K562 (cell line): Measurements from ENCODE around the gene AGAP3. TPM values are rescaled to one million over a fixed set of nuclear protein-coding genes. Genes with fewer than 3 reads are reported as not detected.
A peak's percentile ranks its signal among the peaks of the same experiment; 100 is the strongest.

Experiments used
- CHD7 ChIP-seq: fragments of 200-600 bp; sonication (generic); IDR thresholded peaks from one replicate; pipeline ENCODE4 v1.6.1; 2012; ENCODE audit warnings: mild to moderate bottlenecking, low read depth, low read length, inconsistent platforms
- KDM2B ChIP-seq: fragments of 250-450 bp; sonication (Bioruptor Pico); IDR thresholded peaks from 2 replicates; pipeline ENCODE4 v1.8.0; 2021; ENCODE audit warnings: mild to moderate bottlenecking, moderate library complexity
- MXI1 ChIP-seq: IDR thresholded peaks from 2 replicates; pipeline ENCODE4 v1.6.1; 2011; ENCODE audit warnings: low read depth, mild to moderate bottlenecking, improper control_type of control experiment, low read length
- STAG1 ChIP-seq: sonication (generic); formaldehyde crosslinking; IDR thresholded peaks from 2 replicates; pipeline ENCODE4 v1.5.0; 2020; ENCODE audit warnings: missing genetic modification reagents, borderline replicate concordance
- ZBTB7A ChIP-seq: IDR thresholded peaks from 2 replicates; pipeline ENCODE4 v1.6.1; 2011; ENCODE audit warnings: low read depth, mild to moderate bottlenecking, low read length, moderate library complexity, borderline replicate concordance; ENCODE audit not compliant: control insufficient read depth
- ZFPM2 ChIP-seq: fragments of 250-450 bp; sonication (Bioruptor Pico); IDR thresholded peaks from 2 replicates; pipeline ENCODE4 v1.5.1; 2022; ENCODE audit warnings: mild to moderate bottlenecking
- polyA plus RNA-seq, 8 experiments: library from polyadenylated mRNA; depleted of rRNA in 4 of 8; stranded (reverse) in 5 of 8; unstranded in 3 of 8; fragments of >200 nt; fragmentation: Nextera tagmentation in 2 of 8; fragmentation: Illumina TruSeq in 1 of 8; extraction: Ambion mirVana in 2 of 8; extraction: Trizol in 1 of 8; gene quantifications; 2 replicates each; pipeline versions ENCODE4 v1.2.1 to v1.2.3, GENCODE V29; 2011 to 2014; ENCODE audit warnings: inconsistent platforms in 1 of 8, missing spikeins in 1 of 8
- total RNA-seq, 7 experiments: library from RNA; depleted of rRNA in 6 of 7; stranded (reverse); fragments of >200 nt in 6 of 7; fragmentation: Illumina TruSeq in 2 of 7; extraction: Trizol in 2 of 7; gene quantifications; 2 replicates each; pipeline versions ENCODE4 v1.2.1 to v1.2.3, GENCODE V29; 2011 to 2021; ENCODE audit warnings: low replicate concordance in 1 of 7
- TF ChIP-seq, protein P1 (sequence below): fragments of 250-450 bp; sonication (Bioruptor Pico); IDR thresholded peaks from 2 replicates; pipeline ENCODE4 v1.8.0; 2021; ENCODE audit warnings: moderate library complexity, mild to moderate bottlenecking, inconsistent platforms
- TF ChIP-seq, protein P2 (sequence below): fragments of 450-650 bp; IDR thresholded peaks from 2 replicates; pipeline ENCODE4 v1.6.1; 2018; ENCODE audit not compliant: partially characterized antibody

The AGAP3 gene
- total and polyA plus RNA-seq, 9 of the 15 experiments (the other 6 are each of a cell fraction or from before 2014, with no cell fraction given), result 3.4 to 208 (median 62.2) TPM

- TF ChIP-seq CHD7 (no peak), ZBTB7A (peak; percentile 75), KDM2B (0 out of 2 replicates have a peak, but pooled peaks have one; percentile 16), MXI1 (peak; percentile 3; the same call in 1 of the 2 replicates), STAG1 (peak; percentile 25; the same call in 1 of the 2 replicates), ZFPM2 (CRISPR knock-in tag) (peak; percentile 59; the same call in 1 of the 2 replicates)
- TF ChIP-seq, protein P1, sequence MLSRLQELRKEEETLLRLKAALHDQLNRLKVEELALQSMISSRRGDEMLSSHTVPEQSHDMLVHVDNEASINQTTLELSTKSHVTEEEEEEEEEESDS (CRISPR knock-in tag), result no peak
- TF ChIP-seq, protein P2, sequence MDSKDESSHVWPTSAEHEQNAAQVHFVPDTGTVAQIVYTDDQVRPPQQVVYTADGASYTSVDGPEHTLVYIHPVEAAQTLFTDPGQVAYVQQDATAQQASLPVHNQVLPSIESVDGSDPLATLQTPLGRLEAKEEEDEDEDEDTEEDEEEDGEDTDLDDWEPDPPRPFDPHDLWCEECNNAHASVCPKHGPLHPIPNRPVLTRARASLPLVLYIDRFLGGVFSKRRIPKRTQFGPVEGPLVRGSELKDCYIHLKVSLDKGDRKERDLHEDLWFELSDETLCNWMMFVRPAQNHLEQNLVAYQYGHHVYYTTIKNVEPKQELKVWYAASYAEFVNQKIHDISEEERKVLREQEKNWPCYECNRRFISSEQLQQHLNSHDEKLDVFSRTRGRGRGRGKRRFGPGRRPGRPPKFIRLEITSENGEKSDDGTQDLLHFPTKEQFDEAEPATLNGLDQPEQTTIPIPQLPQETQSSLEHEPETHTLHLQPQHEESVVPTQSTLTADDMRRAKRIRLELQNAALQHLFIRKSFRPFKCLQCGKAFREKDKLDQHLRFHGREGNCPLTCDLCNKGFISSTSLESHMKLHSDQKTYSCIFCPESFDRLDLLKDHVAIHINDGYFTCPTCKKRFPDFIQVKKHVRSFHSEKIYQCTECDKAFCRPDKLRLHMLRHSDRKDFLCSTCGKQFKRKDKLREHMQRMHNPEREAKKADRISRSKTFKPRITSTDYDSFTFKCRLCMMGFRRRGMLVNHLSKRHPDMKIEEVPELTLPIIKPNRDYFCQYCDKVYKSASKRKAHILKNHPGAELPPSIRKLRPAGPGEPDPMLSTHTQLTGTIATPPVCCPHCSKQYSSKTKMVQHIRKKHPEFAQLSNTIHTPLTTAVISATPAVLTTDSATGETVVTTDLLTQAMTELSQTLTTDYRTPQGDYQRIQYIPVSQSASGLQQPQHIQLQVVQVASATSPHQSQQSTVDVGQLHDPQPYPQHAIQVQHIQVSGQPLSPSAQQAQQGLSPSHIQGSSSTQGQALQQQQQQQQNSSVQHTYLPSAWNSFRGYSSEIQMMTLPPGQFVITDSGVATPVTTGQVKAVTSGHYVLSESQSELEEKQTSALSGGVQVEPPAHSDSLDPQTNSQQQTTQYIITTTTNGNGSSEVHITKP, result no peak
Measured at GRCh38 chr7:151057506-151057988, 28.7 kb upstream of the AGAP3 start, which contains the start of gene CDK5 (continued).
